HG03469 (cell line): ENCODE data around the gene ZYG11B.
"Not testable (repeated sequence)": the region's sequence is repeated elsewhere in the genome, so short reads cannot be mapped to it uniquely, and the experiment has no call there.

Experiments
- ATAC-seq: cut with Tn5 transposase; IDR thresholded peaks from one replicate; pipeline ENCODE4 v1.9.1; 2021; ENCODE audit warnings: mild to moderate bottlenecking, moderate library complexity, moderate number of reproducible peaks; ENCODE audit not compliant: unreplicated experiment

Gene ZYG11B

GRCh38 chr1:52706941-52707926, 19.0 kb upstream of the ZYG11B start:
- no peak for ATAC-seq

- no peak for ATAC-seq
Observed at GRCh38 chr1:52707927-52708655, 18.2 kb upstream of the ZYG11B start.

- no peak for ATAC-seq
Observed at GRCh38 chr1:52709016-52709415, 17.2 kb upstream of the ZYG11B start.

- no peak for ATAC-seq
Observed at GRCh38 chr1:52713590-52713989, 12.7 kb upstream of the ZYG11B start.

- ATAC-seq, result not testable (repeated sequence)
Observed at GRCh38 chr1:52715296-52715695, 11.0 kb upstream of the ZYG11B start.

- no peak for ATAC-seq
Observed at GRCh38 chr1:52723260-52723659, 3.0 kb upstream of the ZYG11B start.

- ATAC-seq, result no peak
Observed at GRCh38 chr1:52725903-52726264, 369 bp upstream of the ZYG11B start.

- ATAC-seq, result no peak
Observed at GRCh38 chr1:52727114-52727586, 897 bp downstream of the ZYG11B start.

GRCh38 chr1:52727956-52728656, 1.9 kb downstream of the ZYG11B start:
- ATAC-seq, result no peak

- no peak for ATAC-seq
Observed at GRCh38 chr1:52733368-52733767, 7.1 kb downstream of the ZYG11B start.

- not testable (repeated sequence) for ATAC-seq
Observed at GRCh38 chr1:52735371-52735770, 9.1 kb downstream of the ZYG11B start.

- ATAC-seq, result no peak
Observed at GRCh38 chr1:52738148-52738547, 11.9 kb downstream of the ZYG11B start.

- ATAC-seq, result no peak
Observed at GRCh38 chr1:52738893-52739292, 12.6 kb downstream of the ZYG11B start.

GRCh38 chr1:52739699-52740467, 13.6 kb downstream of the ZYG11B start:
- ATAC-seq, result no peak

- ATAC-seq, result no peak
Observed at GRCh38 chr1:52741259-52741658, 15.0 kb downstream of the ZYG11B start.

- no peak for ATAC-seq
Observed at GRCh38 chr1:52746189-52746588, 19.9 kb downstream of the ZYG11B start.

- ATAC-seq, result no peak
Observed at GRCh38 chr1:52747450-52747849, 21.2 kb downstream of the ZYG11B start.

GRCh38 chr1:52748119-52748518, 21.9 kb downstream of the ZYG11B start:
- ATAC-seq, result no peak

GRCh38 chr1:52749496-52749895, 23.2 kb downstream of the ZYG11B start:
- not testable (repeated sequence) for ATAC-seq

GRCh38 chr1:52750139-52750538, 23.9 kb downstream of the ZYG11B start:
- not testable (repeated sequence) for ATAC-seq
